Activated gamma-delta T cell treated with Interleukin-2 at 50 U/mL for 16 hours (primary cell): Measurements from ENCODE around the gene EPM2AIP1.
"Not testable (repeated sequence)": the region's sequence is repeated elsewhere in the genome, so short reads cannot be mapped to it uniquely, and the experiment has no call there.

Experiments used
- DNase-seq: peaks from one replicate; pipeline ENCODE4 v3.0.0-alpha.2; 2020

Gene EPM2AIP1

DNA sequence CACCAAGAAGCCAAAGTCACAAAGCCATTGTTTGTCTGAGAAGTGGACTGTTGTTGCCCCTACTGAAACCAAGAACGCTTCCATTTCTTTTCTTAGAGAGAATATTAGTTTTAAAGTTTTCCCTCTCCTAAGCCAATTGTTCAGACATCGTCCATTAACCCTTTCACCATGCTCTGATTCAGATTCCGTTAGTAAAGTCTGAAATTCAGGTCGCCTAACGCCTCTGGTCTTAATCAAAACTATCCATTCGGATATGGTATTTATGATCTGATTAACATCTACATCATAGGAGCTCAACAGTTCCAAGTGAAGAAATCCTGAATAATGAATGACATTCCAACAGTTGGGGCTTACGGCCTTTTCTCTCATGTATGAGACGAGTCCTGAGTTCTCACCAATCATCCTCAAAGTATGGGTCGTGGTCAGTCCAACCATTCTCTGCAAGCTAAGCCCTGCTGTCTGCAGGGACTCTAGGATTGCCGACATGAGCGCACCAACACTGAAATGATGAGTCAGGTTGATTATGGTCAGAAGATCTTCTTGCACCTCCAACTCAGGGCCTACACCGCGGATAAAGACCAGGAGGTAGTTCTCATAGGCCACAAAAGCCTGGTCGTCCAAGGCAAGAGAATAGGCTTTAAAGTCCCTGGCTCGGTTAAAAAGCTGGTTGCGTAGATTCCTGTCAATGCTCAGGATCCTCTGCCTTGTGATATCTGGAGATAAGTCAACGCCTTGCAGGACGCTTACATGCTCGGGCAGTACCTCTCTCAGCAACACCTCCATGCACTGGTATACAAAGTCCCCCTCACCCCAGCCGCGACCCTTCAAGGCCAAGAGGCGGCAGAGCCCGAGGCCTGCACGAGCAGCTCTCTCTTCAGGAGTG, 767 bp downstream of the EPM2AIP1 start:
- no peak for DNase-seq

DNA sequence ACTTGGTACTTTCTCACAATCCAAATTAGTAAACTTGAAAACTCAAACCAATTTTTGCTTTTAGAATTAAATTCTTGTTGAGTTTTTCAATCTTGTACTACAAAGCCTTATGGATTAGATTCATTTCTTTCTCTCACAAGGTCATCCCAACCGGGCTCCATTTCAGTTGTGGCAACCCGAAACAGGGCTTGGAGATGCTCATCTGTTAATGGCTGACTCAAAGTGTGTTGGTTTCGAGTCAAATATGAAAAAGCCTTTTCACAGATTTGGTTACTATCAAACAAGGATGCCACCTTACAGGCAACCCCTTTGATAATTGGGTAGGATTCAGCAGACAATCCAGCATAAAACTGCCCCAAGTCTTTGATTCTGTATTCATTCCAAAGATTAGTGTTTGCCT, 1.8 kb downstream of the EPM2AIP1 start:
- DNase-seq = no peak

DNA sequence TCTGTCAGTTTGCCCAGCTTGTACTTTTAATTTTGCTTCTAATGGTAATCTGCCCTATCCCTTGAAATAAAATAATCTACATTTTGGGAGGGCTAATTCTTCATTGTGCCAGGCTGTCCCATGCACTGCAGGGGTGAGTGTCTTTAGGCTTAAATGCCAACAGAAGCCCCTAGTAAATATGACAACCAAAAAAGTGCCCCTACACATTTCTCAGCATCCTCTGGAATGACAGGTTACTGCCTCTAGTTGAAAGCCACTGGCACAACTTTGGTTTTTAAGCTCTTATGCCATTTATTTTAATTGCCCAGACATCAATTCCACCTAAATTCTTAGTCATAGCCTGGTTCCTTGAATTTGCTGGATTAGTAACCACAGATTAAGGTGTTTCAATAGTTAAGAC, 3.4 kb downstream of the EPM2AIP1 start:
- no peak for DNase-seq

DNA sequence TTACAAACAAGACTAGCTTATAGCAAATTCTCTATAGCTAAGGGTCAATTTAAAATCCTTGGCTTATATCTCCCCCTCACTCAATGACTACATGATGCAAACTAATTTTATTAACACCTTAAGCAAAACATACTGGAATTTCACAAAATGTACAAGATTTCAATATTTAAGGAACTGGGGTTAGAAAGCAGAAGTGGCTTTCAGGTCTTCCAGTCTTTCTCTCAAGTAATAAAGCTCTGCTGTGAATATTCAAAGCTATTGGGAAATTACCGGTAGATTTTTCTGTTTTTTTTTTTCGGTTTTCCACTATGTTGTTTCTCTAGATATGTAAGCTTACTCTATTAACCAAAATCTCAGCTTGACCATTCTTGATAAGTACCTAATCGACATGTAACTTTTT, 3.9 kb downstream of the EPM2AIP1 start:
- DNase-seq = no peak

DNA sequence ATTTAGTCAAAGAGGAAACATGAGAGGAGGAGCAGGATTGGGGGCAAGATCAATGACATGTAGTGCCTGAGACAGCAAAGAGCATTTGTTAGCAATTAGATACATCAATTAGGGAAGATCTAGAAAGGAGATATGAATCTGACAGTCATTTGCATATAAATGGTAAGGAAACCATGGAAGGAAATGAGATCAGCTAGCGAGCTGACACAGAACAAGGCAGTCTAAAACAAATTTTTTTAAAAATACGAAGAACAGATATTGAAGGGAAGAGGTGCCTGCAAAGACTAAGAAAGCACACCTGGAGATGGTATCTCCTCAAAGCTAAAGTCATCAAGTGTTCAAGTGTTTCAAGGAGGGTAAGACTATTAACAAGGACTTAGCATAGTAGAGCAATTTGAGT, 4.6 kb downstream of the EPM2AIP1 start:
- DNase-seq = no peak

DNA sequence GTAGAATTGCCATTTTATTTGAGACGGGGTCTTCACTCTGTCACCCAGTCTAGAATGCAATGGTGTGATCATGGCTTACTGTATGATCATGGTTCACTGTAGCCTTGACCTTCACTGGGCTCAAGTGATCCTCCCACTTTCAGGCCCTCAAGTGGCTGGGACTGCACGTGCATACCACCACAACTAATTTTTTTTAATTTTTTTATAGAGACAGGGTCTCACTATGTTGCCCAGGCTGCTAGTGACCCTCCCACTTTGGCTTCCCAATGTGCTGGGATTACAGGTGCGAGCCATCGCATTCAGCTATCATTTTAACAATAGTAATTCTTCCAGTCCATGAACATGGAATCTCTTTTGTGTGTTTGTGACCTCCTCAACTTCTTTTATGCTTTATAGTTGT, 11.9 kb downstream of the EPM2AIP1 start:
- no peak for DNase-seq

DNA sequence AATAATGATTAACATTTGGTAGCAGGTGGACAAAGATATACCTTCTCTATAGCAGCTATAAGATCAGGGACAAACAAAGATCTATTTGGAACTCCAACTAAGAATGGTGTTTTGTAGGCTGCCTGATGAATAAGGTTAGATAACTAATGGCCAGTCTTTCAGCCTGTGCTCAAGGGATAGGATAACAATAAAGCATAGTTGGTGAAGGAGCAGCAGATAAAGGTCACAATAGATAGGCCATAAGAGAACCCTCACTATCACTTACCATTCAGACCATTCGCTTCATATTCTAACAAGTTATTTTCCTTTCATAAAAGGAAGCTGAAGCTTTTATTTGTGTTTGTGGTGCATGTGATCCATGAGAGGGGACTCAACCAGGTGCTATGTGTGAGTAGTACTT, 19.8 kb downstream of the EPM2AIP1 start:
- no peak for DNase-seq

DNA sequence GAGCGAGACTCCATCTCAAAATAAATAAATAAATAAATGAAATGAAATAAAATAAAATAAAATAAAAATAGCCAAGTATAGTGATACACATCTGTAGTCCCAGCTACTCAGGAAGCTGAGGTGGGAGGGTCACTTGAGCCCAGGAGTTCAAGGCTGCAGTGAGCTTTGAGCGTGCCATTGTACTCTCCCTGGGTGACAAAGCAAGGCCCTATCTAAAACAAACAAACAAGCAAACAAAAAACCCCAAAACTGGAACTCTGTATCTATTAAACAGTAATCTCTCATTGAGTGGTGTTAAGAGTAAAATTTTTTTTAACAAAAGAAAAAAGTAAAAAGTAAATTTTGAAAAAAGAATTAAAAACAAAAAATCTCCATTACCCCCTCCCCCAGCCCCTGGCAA, 20.8 kb downstream of the EPM2AIP1 start:
- no peak for DNase-seq

DNA sequence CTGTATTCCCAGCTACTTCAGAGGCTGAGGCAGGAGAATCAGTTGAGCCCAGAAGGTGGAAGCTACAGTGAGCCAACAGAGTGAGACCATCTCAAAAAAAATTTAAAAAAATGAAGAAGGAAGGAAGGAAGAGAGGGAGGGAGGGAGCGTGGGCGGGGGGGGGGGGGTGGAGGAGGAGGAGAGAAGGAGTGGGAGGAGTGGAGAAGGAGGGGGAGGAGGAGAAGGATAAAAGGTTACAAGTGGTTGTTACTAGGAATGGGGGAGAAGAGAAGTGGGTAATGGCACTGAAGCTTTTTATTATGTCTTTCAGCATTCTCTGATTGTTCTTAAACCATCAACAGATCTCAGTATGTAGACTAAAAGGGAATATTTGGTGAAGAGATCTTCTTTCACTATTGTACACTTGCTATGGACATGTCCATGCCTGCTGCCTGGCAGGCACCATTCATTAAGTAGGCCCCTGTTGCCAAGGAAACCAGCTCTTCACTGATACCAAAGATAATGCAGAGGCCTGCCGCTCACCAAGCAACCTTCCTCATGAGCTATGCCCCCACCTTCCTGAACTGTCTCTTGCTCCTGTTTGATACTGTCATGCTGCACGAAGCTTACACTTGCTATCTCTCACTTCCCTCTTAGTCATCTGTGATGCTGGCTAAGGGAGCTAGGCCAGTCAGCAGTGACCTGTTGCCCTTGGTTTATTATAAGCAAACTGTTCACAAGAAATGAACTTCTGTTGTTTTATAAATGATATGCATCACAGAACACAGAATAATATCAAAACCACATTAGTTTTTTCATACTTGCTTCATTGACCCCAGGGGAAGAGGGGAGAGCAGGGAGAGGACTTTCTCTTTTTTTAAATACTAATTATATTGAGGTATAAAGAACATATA, 23.1 kb downstream of the EPM2AIP1 start:
- peak; percentile 9 for DNase-seq

DNA sequence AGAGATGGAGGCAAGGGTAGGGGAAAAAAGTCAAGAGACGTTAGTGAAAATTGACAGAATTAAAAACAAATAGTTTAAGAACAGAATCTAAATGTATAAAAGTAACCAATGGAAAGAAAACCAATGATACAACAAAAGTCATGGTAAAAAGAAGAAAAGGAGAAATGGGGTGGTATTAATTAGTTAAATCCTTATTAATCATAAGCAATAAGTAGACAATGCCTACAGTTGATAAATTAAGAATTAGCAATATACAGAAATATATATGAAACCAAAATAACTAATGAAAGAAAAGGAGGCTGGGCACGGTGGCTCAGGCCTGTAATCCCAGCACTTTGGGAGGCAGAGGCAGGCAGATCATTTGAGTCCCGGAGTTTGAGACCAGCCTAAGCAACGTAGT, 23.8 kb downstream of the EPM2AIP1 start:
- DNase-seq = no peak

DNA sequence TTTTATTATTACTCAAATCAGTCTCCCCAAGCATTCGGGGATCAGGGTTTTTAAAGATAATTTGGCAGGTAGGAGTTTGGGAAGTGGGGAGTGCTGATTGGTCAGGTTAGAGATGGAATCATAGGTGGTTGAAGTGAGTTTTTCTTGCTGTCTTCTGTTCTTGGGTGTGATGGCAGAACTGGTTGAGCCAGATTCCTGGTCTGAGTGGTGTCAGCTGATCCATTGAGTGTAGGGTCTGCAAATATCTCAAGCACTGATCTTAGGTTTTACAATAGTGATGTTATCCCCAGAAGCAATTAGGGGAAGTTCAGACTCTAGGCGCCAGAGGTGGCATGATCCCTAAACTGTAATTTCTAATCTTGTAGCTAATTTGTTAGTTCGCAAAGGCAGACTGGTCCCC, 27.5 kb downstream of the EPM2AIP1 start:
- DNase-seq = no peak

DNA sequence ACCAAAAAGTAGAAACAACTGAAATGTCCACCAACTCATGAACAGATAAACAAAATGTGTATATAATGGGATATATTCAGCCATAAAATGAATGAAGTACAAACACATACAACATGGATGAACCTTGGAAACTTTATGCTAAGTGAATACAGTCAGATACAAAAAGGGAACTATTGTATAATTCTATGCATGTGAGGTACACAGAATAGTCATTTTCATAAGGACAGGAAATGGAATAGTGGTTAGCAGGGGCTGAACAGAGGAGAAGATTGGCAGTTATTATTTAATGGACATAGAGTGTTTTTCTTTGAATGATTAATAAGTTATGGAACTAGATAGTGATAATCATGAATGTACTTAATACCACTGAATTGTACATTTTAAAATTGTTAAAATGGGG, 28.1 kb downstream of the EPM2AIP1 start:
- DNase-seq = no peak

DNA sequence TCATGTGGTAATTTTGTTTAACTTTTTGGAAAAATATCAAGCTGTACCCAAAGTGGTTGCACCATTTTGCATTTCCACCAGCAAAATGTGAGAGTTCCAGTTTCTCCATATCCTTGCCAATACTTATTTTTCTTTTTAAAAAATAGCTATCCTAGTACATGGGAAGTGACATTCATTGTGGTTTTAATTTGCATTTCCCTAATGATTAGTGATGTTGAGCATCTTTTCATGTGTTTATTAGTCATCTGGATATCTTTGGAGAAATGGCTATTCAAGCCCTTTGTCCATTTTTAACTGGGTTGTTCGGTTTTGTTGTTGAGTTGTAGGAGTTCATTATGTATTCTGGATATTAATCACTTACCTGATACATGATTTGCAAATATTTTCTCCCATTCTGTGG, 28.6 kb downstream of the EPM2AIP1 start:
- no peak for DNase-seq

DNA sequence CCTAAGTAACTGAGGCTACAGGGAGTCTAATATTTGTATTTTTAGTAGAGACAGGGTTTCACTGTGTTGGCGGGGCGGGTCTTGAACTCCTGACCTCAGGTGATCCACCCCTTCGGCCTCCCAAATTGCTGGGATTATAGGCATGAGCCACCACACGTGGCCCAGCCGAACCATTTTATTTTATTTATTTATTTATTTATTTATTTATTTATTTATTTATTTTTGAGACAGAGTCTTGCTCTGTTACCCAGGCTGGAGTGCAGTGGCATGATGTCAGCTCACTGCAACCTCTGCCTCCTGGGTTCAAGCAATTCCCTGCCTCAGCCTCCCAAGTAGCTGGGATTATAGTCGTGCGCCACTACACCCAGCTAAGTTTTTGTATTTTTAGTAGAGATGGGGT, 29.9 kb downstream of the EPM2AIP1 start:
- not testable (repeated sequence) for DNase-seq

DNA sequence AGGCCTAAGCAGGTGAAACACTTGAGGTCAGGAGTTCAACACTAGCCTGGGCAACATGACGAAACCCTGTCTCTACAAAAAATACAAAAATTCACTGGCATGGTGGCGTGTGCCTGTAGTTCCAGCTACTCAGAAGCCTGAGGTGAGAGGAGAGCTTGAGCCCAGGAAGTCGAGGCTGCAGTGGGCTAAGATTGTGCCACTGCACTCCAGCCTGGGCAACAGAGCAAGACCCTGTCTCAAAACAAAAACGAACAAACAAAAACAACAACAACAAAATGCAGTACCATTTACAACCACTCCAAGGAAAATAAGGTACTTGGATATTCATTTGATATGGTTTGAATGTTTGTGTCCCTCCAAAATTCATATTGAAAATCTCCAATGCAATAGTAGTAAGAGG, 32.4 kb downstream of the EPM2AIP1 start:
- DNase-seq = no peak

DNA sequence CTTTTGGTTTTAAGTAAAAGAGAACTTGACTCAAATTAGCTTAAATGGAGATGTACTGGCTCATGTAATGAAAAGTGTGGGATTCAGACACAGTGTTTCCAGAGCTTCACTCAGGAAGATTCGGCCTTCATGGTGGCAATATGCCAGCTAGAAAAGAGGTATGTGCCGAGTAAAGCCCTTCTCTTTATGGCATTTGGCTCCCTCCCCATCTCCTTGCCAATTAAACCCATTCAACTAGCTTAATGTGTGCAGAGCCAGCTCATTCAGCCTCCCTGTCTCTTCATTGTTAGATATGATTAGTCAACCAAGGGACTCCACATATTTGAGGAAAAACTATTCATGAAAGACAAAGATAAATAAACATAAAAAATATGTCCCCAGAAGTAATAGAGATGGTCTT, 33.1 kb downstream of the EPM2AIP1 start:
- no peak for DNase-seq

DNA sequence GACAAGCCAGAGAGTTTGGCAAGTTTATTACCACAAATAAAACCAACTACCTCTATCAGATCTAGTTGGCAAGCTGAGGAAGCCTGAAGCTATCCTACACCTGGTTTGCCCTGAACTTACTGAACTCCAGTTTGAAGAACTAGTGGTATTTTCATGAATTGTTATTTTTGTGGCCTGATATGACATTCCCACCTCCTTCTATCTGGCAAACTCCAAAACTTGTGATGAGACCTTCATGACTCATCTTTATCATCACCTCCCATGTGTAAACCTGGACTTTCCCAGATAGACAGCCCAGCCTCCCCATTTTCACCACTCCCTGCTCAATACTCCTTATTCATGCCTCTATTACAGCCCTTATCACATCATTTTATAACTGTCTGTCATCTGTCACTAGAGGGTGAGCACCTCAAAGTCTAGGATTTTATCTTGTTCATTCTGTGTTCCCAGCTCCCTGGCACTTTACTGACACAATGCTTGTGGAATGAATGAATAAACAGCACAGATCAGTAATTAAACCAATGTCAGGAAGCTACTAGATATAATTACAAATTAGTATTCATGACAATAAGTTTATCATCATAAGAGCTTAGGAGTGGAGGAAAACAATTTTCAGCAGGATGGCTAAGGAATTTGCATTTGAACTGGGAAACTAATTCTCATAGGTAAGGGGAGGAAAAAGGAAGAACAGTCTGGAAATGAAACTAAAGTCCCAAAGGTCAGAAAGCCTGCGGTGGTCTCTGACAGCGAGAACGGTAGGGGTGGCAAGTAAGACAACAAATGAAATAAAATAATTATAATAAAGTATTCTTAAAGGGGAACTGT, 34.9 kb downstream of the EPM2AIP1 start:
- no peak for DNase-seq

DNA sequence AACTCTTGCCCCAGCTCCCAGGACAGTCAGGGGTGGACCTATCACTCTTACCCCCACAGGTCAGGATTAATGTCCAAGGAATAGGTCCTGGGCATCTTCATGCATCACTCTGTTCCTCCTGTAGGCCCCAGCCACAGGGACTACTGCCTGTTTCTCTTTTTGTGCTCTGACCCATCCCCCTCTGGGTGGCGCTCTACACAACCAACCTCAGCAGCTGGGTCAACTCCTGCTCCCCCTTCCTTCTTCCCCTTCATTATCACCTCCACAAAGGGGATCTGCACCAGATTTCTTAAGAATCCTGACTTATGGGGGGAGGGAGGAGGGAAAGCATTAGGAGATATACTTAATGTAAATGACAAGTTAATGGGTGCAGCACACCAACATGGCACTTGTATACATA, 35.9 kb downstream of the EPM2AIP1 start:
- DNase-seq = no peak

DNA sequence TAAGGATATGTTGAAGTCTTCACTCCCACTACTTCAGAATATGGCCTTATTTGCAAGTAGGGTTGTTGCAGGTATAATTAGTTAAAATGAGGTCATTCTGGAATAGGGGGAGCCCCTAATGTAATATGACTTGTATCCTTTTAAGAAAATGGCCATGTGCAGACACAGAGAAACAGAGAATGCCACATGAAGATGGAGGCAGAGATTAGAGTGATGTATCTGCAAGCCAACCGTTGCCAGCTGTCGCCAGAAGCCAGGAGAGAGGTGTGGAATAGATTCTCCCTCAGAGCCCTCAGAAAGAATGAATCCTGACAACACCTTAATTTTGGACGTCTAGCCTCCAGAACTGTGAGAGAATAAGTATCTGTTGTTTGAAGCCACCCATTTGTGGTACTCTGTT, 36.8 kb downstream of the EPM2AIP1 start:
- no peak for DNase-seq

DNA sequence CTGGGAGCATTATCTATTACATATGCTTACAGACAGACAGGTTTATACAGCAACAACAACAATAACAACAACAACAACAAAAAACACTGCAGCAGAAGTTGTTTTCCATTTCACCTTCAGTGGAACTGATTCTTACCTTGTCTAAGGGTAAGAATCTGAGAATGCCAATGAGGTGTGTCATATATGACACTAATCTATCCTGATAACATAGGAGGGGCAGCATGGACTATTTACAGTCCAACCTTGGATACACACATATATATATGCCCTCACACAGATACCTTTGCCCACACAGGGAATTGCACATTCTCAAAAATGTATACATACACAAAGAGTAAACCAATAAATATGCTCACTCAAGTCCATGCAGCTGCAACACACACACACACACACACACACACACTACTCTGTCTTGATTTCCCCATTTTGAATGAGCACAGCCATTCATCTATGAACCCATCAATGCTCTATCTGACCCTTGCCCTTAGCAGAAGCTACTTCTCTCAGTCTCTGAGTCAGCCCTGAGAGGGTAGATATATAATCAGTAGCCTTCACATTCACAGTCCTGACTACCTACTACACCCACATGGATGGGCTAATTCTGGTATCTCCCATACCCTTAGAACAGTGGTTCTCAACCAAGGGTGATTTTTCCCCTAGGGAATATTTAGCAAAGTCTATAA, 38.3 kb downstream of the EPM2AIP1 start:
- DNase-seq = no peak

DNA sequence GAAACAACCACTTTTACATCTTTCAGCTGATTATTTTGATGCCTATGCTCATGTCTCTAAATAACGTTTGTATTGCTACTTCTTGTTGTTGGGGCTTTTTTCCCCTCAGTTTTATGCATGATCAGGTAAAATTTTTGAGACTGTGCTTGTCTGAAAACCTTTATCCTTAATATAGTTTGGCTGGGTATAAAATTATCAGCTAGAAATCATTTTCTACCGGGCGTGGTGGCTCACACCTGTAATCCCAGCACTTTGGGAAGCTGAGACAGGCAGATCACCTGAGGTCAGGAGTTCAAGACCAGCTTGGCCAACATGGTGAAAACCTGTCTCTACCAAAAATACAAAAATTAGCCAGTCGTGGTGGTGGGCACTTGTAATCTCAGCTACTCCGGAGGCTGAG, 45.1 kb downstream of the EPM2AIP1 start:
- DNase-seq = not testable (repeated sequence)

DNA sequence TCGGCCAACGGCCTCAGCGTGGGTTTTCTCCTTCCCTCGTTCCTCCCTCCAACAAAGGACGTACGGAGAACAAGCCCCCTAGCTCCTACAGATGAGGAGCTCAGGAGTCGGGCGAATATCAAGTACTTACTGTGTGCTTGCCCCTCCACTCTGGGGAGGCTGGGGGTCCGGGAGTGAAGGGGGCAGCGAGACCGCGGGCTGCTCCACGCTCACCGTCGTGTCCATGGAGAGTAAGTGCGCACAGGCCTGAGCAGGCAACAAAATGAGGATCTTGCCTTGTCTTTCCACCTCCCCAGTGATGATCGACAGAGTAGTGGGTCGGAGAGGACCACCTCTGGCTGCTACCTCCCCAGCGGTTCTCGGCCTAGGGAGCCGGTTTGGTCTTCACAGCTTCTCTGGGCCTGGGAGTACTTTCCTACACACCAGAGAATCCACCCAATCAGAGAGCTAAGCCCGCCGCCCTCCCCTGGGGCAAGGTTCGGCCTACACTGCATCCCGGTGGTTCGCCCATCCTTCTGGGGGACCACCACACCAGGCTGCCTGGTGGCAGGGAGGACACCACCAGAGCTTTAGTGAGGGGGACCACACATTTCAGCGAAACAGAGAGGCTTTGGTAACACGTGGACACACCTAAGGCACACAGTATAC, 47.5 kb downstream of the EPM2AIP1 start:
- no peak for DNase-seq
